Neural progenitor cell (in vitro differentiated cells): ENCODE results near the gene E4F1. TPM values are rescaled to one million over a fixed set of nuclear protein-coding genes. Genes with fewer than 3 reads are reported as not detected.

Source experiments
- DNase-seq: peaks from one replicate; pipeline ENCODE4 v3.0.0-alpha.2; 2016; ENCODE audit warnings: low spot score
- H2AFZ ChIP-seq: fragments of 200-600 bp; sonication (generic); replicated peaks from 2 replicates; pipeline ENCODE4 v1.6.1; 2016; ENCODE audit warnings: antibody characterized with exemption
- H3F3A ChIP-seq: fragments of 200-600 bp; sonication (generic); 2 replicates; pipeline ENCODE4 v1.6.1; 2016; ENCODE audit warnings: antibody characterized with exemption, low read depth
- H3K27ac ChIP-seq: fragments of 200-600 bp; sonication (generic); 2 replicates; pipeline ENCODE4 v1.5.1; 2016; ENCODE audit warnings: mild to moderate bottlenecking
- H3K27me3 ChIP-seq: fragments of 200-600 bp; sonication (generic); 2 replicates; pipeline ENCODE4 v1.6.1; 2016; ENCODE audit warnings: mild to moderate bottlenecking, moderate library complexity
- H3K36me3 ChIP-seq: fragments of 200-600 bp; sonication (generic); 2 replicates; pipeline ENCODE4 v1.5.1; 2016
- H3K4me1 ChIP-seq: fragments of 200-600 bp; sonication (generic); 2 replicates; pipeline ENCODE4 v1.6.1; 2016; ENCODE audit warnings: mixed run types
- H3K4me2 ChIP-seq: fragments of 200-600 bp; sonication (generic); 2 replicates; pipeline ENCODE4 v1.6.1; 2016
- H3K4me3 ChIP-seq: fragments of 200-600 bp; sonication (generic); 2 replicates; pipeline ENCODE4 v1.5.1; 2016
- H3K79me2 ChIP-seq: fragments of 200-600 bp; sonication (generic); 2 replicates; pipeline ENCODE4 v1.6.1; 2016; ENCODE audit warnings: low read depth
- H3K9ac ChIP-seq: fragments of 200-600 bp; sonication (generic); 2 replicates; pipeline ENCODE4 v1.6.1; 2016
- H3K9me3 ChIP-seq: fragments of 200-600 bp; sonication (generic); 2 replicates; pipeline ENCODE4 v1.5.1; 2016; ENCODE audit warnings: low read depth
- H4K20me1 ChIP-seq: fragments of 200-600 bp; sonication (generic); 2 replicates; pipeline ENCODE4 v1.6.1; 2016; ENCODE audit warnings: low read depth
- H3K27ac Mint-ChIP-seq: 3 replicates; pipeline ENCODE4 v1.8.0; 2021; ENCODE audit warnings: mixed read lengths
- H3K27me3 Mint-ChIP-seq: 2 replicates; pipeline ENCODE4 v1.8.0; 2022; ENCODE audit warnings: low read depth, mild to moderate bottlenecking, inconsistent platforms, moderate library complexity, mixed read lengths; ENCODE audit not compliant: insufficient read depth
- H3K36me3 Mint-ChIP-seq: 3 replicates; pipeline ENCODE4 v1.8.0; 2021; ENCODE audit warnings: mixed read lengths
- H3K4me1 Mint-ChIP-seq: 3 replicates; pipeline ENCODE4 v1.8.0; 2021; ENCODE audit warnings: mixed read lengths
- H3K4me3 Mint-ChIP-seq: 3 replicates; pipeline ENCODE4 v1.8.0; 2021; ENCODE audit warnings: mild to moderate bottlenecking, moderate library complexity, mixed read lengths
- H3K9me3 Mint-ChIP-seq: 3 replicates; pipeline ENCODE4 v1.8.0; 2020; ENCODE audit warnings: mixed read lengths
- EZH2 ChIP-seq: fragments of 200-600 bp; sonication (generic); IDR thresholded peaks from 2 replicates; pipeline ENCODE4 v1.6.1; 2017; ENCODE audit warnings: antibody characterized with exemption, mild to moderate bottlenecking, moderate library complexity
- EZH2phosphoT487 ChIP-seq: fragments of 200-600 bp; sonication (generic); IDR thresholded peaks from 2 replicates; pipeline ENCODE4 v1.6.1; 2017; ENCODE audit warnings: antibody characterized with exemption
- total RNA-seq: library from RNA; depleted of rRNA; stranded (reverse); fragments of >200 nt; gene quantifications from 2 replicates; pipeline ENCODE4 v1.2.3, GENCODE V29; 2015; ENCODE audit warnings: low replicate concordance
- TF ChIP-seq, protein P1 (sequence below): fragments of 200-600 bp; sonication (generic); IDR thresholded peaks from 2 replicates; pipeline ENCODE4 v1.5.1; 2017; ENCODE audit warnings: antibody characterized with exemption, mild to moderate bottlenecking

Gene E4F1
- total RNA-seq, 1 donor from 2014 or later = 7.4 TPM

DNA sequence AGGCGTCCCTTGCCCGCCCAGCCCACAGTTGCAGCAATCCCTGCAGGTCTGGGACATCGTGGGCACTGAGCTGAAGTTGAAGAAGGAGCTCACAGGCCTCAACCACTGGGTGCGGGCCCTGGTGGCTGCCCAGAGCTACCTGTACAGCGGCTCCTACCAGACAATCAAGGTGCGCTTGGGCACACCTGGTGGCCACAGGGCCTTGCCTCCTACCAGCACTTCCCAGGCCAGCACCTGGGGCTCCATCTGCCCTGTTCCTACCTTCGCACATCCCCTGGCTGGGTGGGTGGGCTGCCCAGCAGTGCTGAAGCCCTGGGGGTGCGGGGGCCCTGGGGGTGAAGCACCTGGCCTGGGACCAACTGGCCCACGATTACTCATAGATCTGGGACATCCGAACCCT, 47.9 kb upstream of the E4F1 start:
- H3K27me3 ChIP-seq = no peaks in the 10 kb centered on the region
- no peaks in the 10 kb centered on the region for H3K4me1 ChIP-seq
- no peaks in the 10 kb centered on the region for H3K36me3 ChIP-seq
- H3K27ac ChIP-seq = no peak overlapping the region
- H3K4me3 ChIP-seq = no peak overlapping the region
- H2AFZ ChIP-seq = no peak overlapping the region
- H3K9me3 ChIP-seq = no peaks in the 10 kb centered on the region
- no peaks in the 10 kb centered on the region for H3K4me1 Mint-ChIP-seq
- peaks cover 2% of the 10 kb centered on the region for H3K36me3 Mint-ChIP-seq
- H3K27ac Mint-ChIP-seq = no peak overlapping the region
- no peaks in the 10 kb centered on the region for H4K20me1 ChIP-seq
- peaks cover 2% of the 10 kb centered on the region for H3K27me3 Mint-ChIP-seq
- TF ChIP-seq EZH2phosphoT487 = no peak
- TF ChIP-seq, protein P1, sequence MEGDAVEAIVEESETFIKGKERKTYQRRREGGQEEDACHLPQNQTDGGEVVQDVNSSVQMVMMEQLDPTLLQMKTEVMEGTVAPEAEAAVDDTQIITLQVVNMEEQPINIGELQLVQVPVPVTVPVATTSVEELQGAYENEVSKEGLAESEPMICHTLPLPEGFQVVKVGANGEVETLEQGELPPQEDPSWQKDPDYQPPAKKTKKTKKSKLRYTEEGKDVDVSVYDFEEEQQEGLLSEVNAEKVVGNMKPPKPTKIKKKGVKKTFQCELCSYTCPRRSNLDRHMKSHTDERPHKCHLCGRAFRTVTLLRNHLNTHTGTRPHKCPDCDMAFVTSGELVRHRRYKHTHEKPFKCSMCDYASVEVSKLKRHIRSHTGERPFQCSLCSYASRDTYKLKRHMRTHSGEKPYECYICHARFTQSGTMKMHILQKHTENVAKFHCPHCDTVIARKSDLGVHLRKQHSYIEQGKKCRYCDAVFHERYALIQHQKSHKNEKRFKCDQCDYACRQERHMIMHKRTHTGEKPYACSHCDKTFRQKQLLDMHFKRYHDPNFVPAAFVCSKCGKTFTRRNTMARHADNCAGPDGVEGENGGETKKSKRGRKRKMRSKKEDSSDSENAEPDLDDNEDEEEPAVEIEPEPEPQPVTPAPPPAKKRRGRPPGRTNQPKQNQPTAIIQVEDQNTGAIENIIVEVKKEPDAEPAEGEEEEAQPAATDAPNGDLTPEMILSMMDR = no peak
- no peak for TF ChIP-seq EZH2
- H3K4me2 ChIP-seq = no peak overlapping the region
- H3F3A ChIP-seq = peaks cover 5% of the 10 kb centered on the region
- no peak overlapping the region for H3K4me3 Mint-ChIP-seq
- no peaks in the 10 kb centered on the region for H3K9me3 Mint-ChIP-seq
- no peaks in the 10 kb centered on the region for H3K79me2 ChIP-seq
- no peak overlapping the region for H3K9ac ChIP-seq
- no peak for DNase-seq

DNA sequence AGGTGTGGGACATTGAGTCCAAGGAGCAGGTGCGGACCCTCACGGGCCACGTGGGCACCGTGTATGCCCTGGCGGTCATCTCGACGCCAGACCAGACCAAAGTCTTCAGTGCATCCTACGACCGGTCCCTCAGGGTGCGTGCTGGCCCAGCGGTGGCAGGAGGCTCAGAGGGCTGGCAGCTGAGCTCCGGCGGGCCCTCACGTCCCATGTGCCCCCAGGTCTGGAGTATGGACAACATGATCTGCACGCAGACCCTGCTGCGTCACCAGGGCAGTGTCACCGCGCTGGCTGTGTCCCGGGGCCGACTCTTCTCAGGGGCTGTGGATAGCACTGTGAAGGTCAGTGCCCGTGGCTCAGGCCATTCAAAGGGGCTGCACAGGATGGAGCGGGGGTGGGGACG, 47.3 kb upstream of the E4F1 start:
- H4K20me1 ChIP-seq = no peaks in the 10 kb centered on the region
- no peak overlapping the region for H3K4me3 ChIP-seq
- H3K9me3 Mint-ChIP-seq = no peaks in the 10 kb centered on the region
- no peak overlapping the region for H3K4me2 ChIP-seq
- peaks cover 2% of the 10 kb centered on the region for H3K36me3 Mint-ChIP-seq
- H3K27ac Mint-ChIP-seq = no peak overlapping the region
- no peak for DNase-seq
- H3K79me2 ChIP-seq = no peaks in the 10 kb centered on the region
- H3K4me1 Mint-ChIP-seq = no peaks in the 10 kb centered on the region
- H3K4me1 ChIP-seq = no peaks in the 10 kb centered on the region
- H3K27me3 ChIP-seq = no peaks in the 10 kb centered on the region
- no peak overlapping the region for H3K9ac ChIP-seq
- H3K36me3 ChIP-seq = no peaks in the 10 kb centered on the region
- peaks cover 2% of the 10 kb centered on the region for H3K27me3 Mint-ChIP-seq
- H3F3A ChIP-seq = peaks cover 5% of the 10 kb centered on the region
- H3K9me3 ChIP-seq = no peaks in the 10 kb centered on the region
- TF ChIP-seq EZH2 = no peak
- TF ChIP-seq, protein P1 = no peak
- no peak for TF ChIP-seq EZH2phosphoT487
- no peak overlapping the region for H3K27ac ChIP-seq
- H2AFZ ChIP-seq = no peak overlapping the region
- H3K4me3 Mint-ChIP-seq = no peak overlapping the region

DNA sequence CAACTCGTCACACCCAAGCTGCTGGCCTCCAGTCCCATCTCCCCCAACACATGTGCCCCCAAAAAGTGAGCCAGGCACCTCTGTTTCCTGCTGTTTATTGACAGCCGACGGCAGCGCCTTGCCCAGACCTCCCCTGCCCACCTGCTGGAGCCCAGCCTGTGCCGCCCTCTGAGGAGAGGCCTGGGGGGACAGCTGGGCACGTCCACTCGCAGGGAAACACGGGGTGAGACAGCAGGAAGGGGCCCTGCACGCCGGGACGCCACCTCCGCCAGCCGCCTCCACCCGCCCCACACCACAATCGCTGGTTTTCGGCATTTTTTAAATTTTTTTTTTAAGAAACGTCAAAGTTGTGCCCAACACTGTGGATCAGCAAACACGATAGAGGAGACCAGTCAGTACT, 46.3 kb upstream of the E4F1 start:
- Mint-ChIP-seq H3K27me3 (peaks cover 5% of the 10 kb centered on the region), H3K36me3 (peaks cover under 1% of the 10 kb centered on the region), H3K9me3 (no peaks in the 10 kb centered on the region), H3K4me3 (no peak overlapping the region), H3K4me1 (peaks cover 3% of the 10 kb centered on the region), H3K27ac (no peak overlapping the region)
- H3K4me1 ChIP-seq = no peaks in the 10 kb centered on the region
- peaks cover 5% of the 10 kb centered on the region for H3F3A ChIP-seq
- no peaks in the 10 kb centered on the region for H3K9me3 ChIP-seq
- no peak overlapping the region for H2AFZ ChIP-seq
- H3K36me3 ChIP-seq = no peaks in the 10 kb centered on the region
- H3K79me2 ChIP-seq = no peaks in the 10 kb centered on the region
- no peak for DNase-seq
- no peak overlapping the region for H3K4me2 ChIP-seq
- no peaks in the 10 kb centered on the region for H4K20me1 ChIP-seq
- H3K9ac ChIP-seq = no peak overlapping the region
- TF ChIP-seq, protein P1 = no peak
- TF ChIP-seq EZH2 (no peak), EZH2phosphoT487 (no peak)
- no peak overlapping the region for H3K4me3 ChIP-seq
- no peaks in the 10 kb centered on the region for H3K27me3 ChIP-seq
- no peak overlapping the region for H3K27ac ChIP-seq
